ENCODE data around the gene PTH1R.

- TF ChIP-seq GATA2 (IDR thresholded peaks at IDR 0.05; ENCODE audit: low read depth, low read length) (no peak), GATA3 (IDR thresholded peaks at IDR 0.05; ENCODE audit: low read depth, low read length) (no peak)
Measured at GRCh38 chr3:46851364-46852333, 25.9 kb upstream of the PTH1R start.

All from SH-SY5Y (cell line).